HepG2 (cell line): Measurements from ENCODE around the gene VGLL1. TPM values are rescaled to one million over a fixed set of nuclear protein-coding genes. Genes with fewer than 3 reads are reported as not detected.

Source experiments
- ATF1 ChIP-seq: IDR thresholded peaks from 2 replicates; pipeline ENCODE4 v1.6.1; 2016; ENCODE audit warnings: mild to moderate bottlenecking, control low read depth
- BORCS8-MEF2B ChIP-seq: sonication (generic); formaldehyde crosslinking; IDR thresholded peaks from 2 replicates; pipeline ENCODE4 v1.8.0; 2022; ENCODE audit warnings: mild to moderate bottlenecking, missing genetic modification reagents
- CHD4 ChIP-seq: fragments of 200-600 bp; sonication (generic); IDR thresholded peaks from 2 replicates; pipeline ENCODE4 v1.7.0; 2017; ENCODE audit warnings: mild to moderate bottlenecking, low read length, borderline replicate concordance
- GABPB1 ChIP-seq: IDR thresholded peaks from 2 replicates; pipeline ENCODE4 v1.6.1; 2016; ENCODE audit warnings: mild to moderate bottlenecking, missing genetic modification reagents, moderate library complexity, missing compliant biosample characterization
- GMEB1 ChIP-seq: sonication (generic); formaldehyde crosslinking; IDR thresholded peaks from 2 replicates; pipeline ENCODE4 v1.5.1; 2020; ENCODE audit warnings: missing genetic modification reagents, mild to moderate bottlenecking, borderline replicate concordance
- SATB2 ChIP-seq: sonication (generic); formaldehyde crosslinking; IDR thresholded peaks from 2 replicates; pipeline ENCODE4 v1.5.0; 2020; ENCODE audit warnings: missing genetic modification reagents
- STAG1 ChIP-seq: sonication (generic); formaldehyde crosslinking; IDR thresholded peaks from 2 replicates; pipeline ENCODE4 v1.4.0; 2020; ENCODE audit warnings: missing genetic modification reagents
- TFDP2 ChIP-seq: sonication (generic); formaldehyde crosslinking; IDR thresholded peaks from 2 replicates; pipeline ENCODE4 v1.4.0; 2020; ENCODE audit warnings: missing genetic modification reagents
- U2AF2 ChIP-seq: fragments of 200-400 bp; formaldehyde crosslinking; IDR thresholded peaks from 2 replicates; pipeline ENCODE4 v1.6.1; 2017; ENCODE audit warnings: low read depth, mild to moderate bottlenecking, low read length
- YEATS4 ChIP-seq: sonication (generic); formaldehyde crosslinking; IDR thresholded peaks from 2 replicates; pipeline ENCODE4 v1.4.0; 2020; ENCODE audit warnings: missing genetic modification reagents, borderline replicate concordance
- ZBTB42 ChIP-seq: sonication (generic); formaldehyde crosslinking; IDR thresholded peaks from 2 replicates; pipeline ENCODE4 v1.5.0; 2020; ENCODE audit warnings: mild to moderate bottlenecking, missing genetic modification reagents
- ZBTB46 ChIP-seq: sonication (generic); formaldehyde crosslinking; IDR thresholded peaks from 2 replicates; pipeline ENCODE4 v1.4.0; 2020; ENCODE audit warnings: mild to moderate bottlenecking, missing genetic modification reagents, borderline replicate concordance
- ZFX ChIP-seq: sonication (generic); formaldehyde crosslinking; IDR thresholded peaks from 2 replicates; pipeline ENCODE4 v1.4.0; 2020; ENCODE audit warnings: mild to moderate bottlenecking, low read depth, missing genetic modification reagents, moderate library complexity
- ZHX2 ChIP-seq, 2 experiments: sonication (generic) in 1 of 2; formaldehyde crosslinking in 1 of 2; IDR thresholded peaks; 2 replicates each; pipeline versions ENCODE4 v1.6.1 to v1.9.0; 2014 to 2022; ENCODE audit warnings: antibody characterized with exemption in 1 of 2, borderline replicate concordance in 1 of 2, inconsistent platforms in 1 of 2, low read depth in 1 of 2, missing genetic modification reagents in 1 of 2
- ZNF232 ChIP-seq: sonication (generic); formaldehyde crosslinking; IDR thresholded peaks from 2 replicates; pipeline ENCODE4 v1.4.0; 2020; ENCODE audit warnings: missing genetic modification reagents, borderline replicate concordance
- ZNF790 ChIP-seq: sonication (generic); formaldehyde crosslinking; IDR thresholded peaks from 2 replicates; pipeline ENCODE4 v1.8.0; 2022; ENCODE audit warnings: missing genetic modification reagents, mild to moderate bottlenecking, borderline replicate concordance
- polyA plus RNA-seq, 8 experiments: library from polyadenylated mRNA; depleted of rRNA in 3 of 8; stranded (reverse) in 7 of 8; unstranded in 1 of 8; fragments of >200 nt; fragmentation: Illumina TruSeq in 4 of 8; extraction: Trizol in 4 of 8; gene quantifications; 2 replicates each; pipeline versions ENCODE4 v1.2.1 to v1.2.3, GENCODE V29; 2011 to 2016; ENCODE audit warnings: low read depth in 4 of 8, missing spikeins in 1 of 8, mixed read lengths in 1 of 8; ENCODE audit not compliant: insufficient read depth in 1 of 8
- total RNA-seq, 5 experiments: library from RNA; depleted of rRNA; stranded (reverse); fragments of >200 nt; fragmentation: Illumina TruSeq; extraction: Trizol; gene quantifications; 2 replicates each; pipeline ENCODE4 v1.2.3, GENCODE V29; 2016; ENCODE audit warnings: low read depth in 1 of 5
- TF ChIP-seq, protein P1 (sequence below): sonication (generic); IDR thresholded peaks from 2 replicates; pipeline ENCODE4 v1.6.1; 2016; ENCODE audit warnings: low read depth, borderline replicate concordance

VGLL1 gene
- total and polyA plus RNA-seq, 2 of the 13 experiments (the other 11 are each of a cell fraction or from before 2014, with no cell fraction given) = not detected

DNA sequence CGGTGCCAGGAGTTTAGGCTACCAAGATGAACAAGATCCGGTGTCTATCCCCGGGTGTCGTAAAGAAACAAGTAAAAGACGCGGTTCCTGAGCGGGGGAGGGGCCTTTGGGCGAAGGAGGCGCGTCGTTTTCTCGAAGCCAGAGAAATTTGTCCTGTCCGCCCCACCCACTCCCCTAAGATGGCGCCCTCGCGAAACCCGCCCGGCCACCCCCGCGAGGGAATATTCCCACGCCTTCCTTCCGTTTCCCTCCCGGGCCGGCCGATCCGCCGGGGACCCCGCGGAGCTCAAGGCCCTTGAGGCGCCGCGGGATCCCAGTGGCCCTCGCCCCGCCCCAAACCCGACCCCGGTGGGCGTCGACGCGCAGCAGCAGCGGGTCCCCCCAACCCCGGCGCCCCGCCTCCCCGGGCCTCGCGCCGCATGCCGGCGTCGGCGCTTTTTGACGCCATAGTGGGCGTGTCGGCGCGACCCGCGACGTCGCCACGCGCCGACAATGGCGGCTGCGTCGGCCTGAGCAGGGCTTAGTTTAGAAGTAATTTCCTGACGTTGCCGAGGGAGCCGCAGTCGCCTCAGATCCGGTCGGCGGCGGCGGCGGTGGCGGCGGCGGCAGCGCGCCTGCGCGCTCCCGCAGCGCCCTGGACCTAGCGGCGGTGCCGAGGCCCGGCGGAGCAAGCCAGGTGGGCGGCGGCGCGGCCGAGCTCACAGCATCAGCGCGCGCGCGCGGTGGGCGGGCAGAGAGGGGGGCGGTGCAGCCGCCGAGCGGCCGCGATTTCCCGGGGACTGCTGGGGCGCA lies 35.1 kb upstream of the VGLL1 start (continued):
- TF ChIP-seq TFDP2 (CRISPR knock-in tag) = peak; percentile 30; the same call in 1 of the 2 replicates
- peak; percentile 70; the same call in 1 of the 2 replicates for TF ChIP-seq YEATS4 (CRISPR knock-in tag)
- TF ChIP-seq GABPB1 (CRISPR knock-in tag) = peak; percentile 50; the same call in 1 of the 2 replicates
- TF ChIP-seq ZNF790 (CRISPR knock-in tag) = no peak
- no peak for TF ChIP-seq U2AF2
- TF ChIP-seq CHD4 = no peak
- no peak for TF ChIP-seq STAG1 (CRISPR knock-in tag)
- TF ChIP-seq ZBTB42 = no peak
- TF ChIP-seq ZBTB46 (CRISPR knock-in tag) = no peak
- TF ChIP-seq BORCS8-MEF2B (CRISPR knock-in tag) = no peak
- no peak for TF ChIP-seq ZNF232 (CRISPR knock-in tag)
- TF ChIP-seq ATF1 (CRISPR knock-in tag) = peak; percentile 50; the same call in 1 of the 2 replicates
- peak; percentile 71 for TF ChIP-seq ZFX (CRISPR knock-in tag)
- TF ChIP-seq ZHX2 (IDR thresholded peaks at IDR 0.05; ENCODE audit: low read depth) = peak; percentile 92
- no peak for TF ChIP-seq ZHX2 (CRISPR knock-in tag; IDR thresholded peaks at IDR 0.05; ENCODE audit: borderline replicate concordance)
- TF ChIP-seq SATB2 (CRISPR knock-in tag) = no peak
- peak; percentile 86 for TF ChIP-seq GMEB1 (CRISPR knock-in tag)
- TF ChIP-seq, protein P1, sequence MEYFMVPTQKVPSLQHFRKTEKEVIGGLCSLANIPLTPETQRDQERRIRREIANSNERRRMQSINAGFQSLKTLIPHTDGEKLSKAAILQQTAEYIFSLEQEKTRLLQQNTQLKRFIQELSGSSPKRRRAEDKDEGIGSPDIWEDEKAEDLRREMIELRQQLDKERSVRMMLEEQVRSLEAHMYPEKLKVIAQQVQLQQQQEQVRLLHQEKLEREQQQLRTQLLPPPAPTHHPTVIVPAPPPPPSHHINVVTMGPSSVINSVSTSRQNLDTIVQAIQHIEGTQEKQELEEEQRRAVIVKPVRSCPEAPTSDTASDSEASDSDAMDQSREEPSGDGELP = no peak
